B cell (primary cell): Measurements from ENCODE around the gene BANF2. TPM values are rescaled to one million over a fixed set of nuclear protein-coding genes. Genes with fewer than 3 reads are reported as not detected.
"Not testable (repeated sequence)": the region's sequence is repeated elsewhere in the genome, so short reads cannot be mapped to it uniquely, and the experiment has no call there.

ENCODE experiments used
- ATAC-seq: fragments of 200-7000 bp; cut with Tn5 transposase; one replicate; pipeline ENCODE4 v1.10.0; 2021; ENCODE audit warnings: low read depth, mild to moderate bottlenecking, moderate number of reproducible peaks, moderate library complexity
- CTCF ChIA-PET: fragments of 350-600 bp; sonication (Branson Sonifier 250); formaldehyde crosslinking; loops from one replicate; lab custom pipeline; 2021; ENCODE audit warnings: antibody characterized with exemption, inconsistent platforms; lab: Charles Lee
- POLR2A ChIA-PET: fragments of 350-600 bp; sonication (Branson Sonifier 250); formaldehyde crosslinking; loops from one replicate; lab custom pipeline; 2021; ENCODE audit warnings: antibody characterized with exemption; lab: Charles Lee
- DNase-seq: peaks from one replicate; pipeline ENCODE4 v3.0.0; 2013
- H2AFZ ChIP-seq: 2 replicates; pipeline ENCODE4 v1.6.1; 2012; ENCODE audit warnings: mild to moderate bottlenecking, low read depth, low read length; ENCODE audit not compliant: insufficient read depth, poor library complexity, severe bottlenecking
- H3K27ac ChIP-seq, 2 donors: 1 replicate in 1 of 2; 2 replicates in 1 of 2; pipeline ENCODE4 v1.5.1; 2012 to 2013; ENCODE audit warnings: low read length in 2 of 2, mild to moderate bottlenecking in 2 of 2, moderate library complexity in 1 of 2
- H3K27me3 ChIP-seq, 4 experiments: fragments of 200-600 bp in 1 of 4; sonication (generic) in 1 of 4; replicated peaks in 1 of 4; 1 replicate in 2 of 4; 2 replicates in 2 of 4; pipeline versions ENCODE4 v1.6.1 to v1.7.0; 2013 to 2016; ENCODE audit warnings: low read length in 3 of 4, mild to moderate bottlenecking in 2 of 4, mixed read lengths in 1 of 4, moderate library complexity in 1 of 4; ENCODE audit not compliant: insufficient read depth in 4 of 4, control insufficient read depth in 3 of 4; ENCODE audit errors: control extremely low read depth in 1 of 4
- H3K36me3 ChIP-seq, 2 experiments: replicated peaks in 1 of 2; 1 replicate in 1 of 2; 2 replicates in 1 of 2; pipeline versions ENCODE4 v1.6.1 to v1.7.1; 2013; ENCODE audit warnings: low read length in 1 of 2; ENCODE audit not compliant: insufficient read depth in 2 of 2, control insufficient read depth in 1 of 2; ENCODE audit errors: control extremely low read depth in 1 of 2, extremely low read depth in 1 of 2
- H3K4me1 ChIP-seq, 2 donors: fragments of 200-600 bp in 1 of 2; sonication (generic) in 1 of 2; 1 replicate in 1 of 2; 2 replicates in 1 of 2; pipeline versions ENCODE4 v1.5.1 to v1.6.1; 2013 to 2017; ENCODE audit warnings: low read length in 2 of 2; ENCODE audit not compliant: control insufficient read depth in 2 of 2, insufficient read depth in 2 of 2
- H3K4me2 ChIP-seq: replicated peaks from 2 replicates; pipeline ENCODE3; 2012; ENCODE audit warnings: mild to moderate bottlenecking, low read depth, low read length; ENCODE audit not compliant: poor library complexity, severe bottlenecking
- H3K4me3 ChIP-seq, 5 experiments: fragments of 200-600 bp in 1 of 5; sonication (generic) in 1 of 5; 1 replicate in 3 of 5; 2 replicates in 2 of 5; pipeline versions ENCODE4 v1.5.1 to v1.7.0; 2011 to 2016; ENCODE audit warnings: low read length in 4 of 5, mild to moderate bottlenecking in 4 of 5, low read depth in 2 of 5, control low read depth in 1 of 5, moderate library complexity in 1 of 5; ENCODE audit not compliant: insufficient read depth in 1 of 5; ENCODE audit errors: control extremely low read depth in 1 of 5, extremely low read depth in 1 of 5
- H3K79me2 ChIP-seq: fragments of 200-600 bp; sonication (generic); one replicate; pipeline ENCODE4 v1.6.0; 2016; ENCODE audit warnings: low read length; ENCODE audit not compliant: control insufficient read depth, insufficient read depth
- H3K9ac ChIP-seq: fragments of 200-600 bp; sonication (generic); 2 replicates; pipeline ENCODE4 v1.6.1; 2017; ENCODE audit warnings: mild to moderate bottlenecking, low read length, moderate library complexity
- H3K9me3 ChIP-seq, 3 donors: one replicate each; pipeline versions ENCODE4 v1.6.1 to v1.7.1; 2013; ENCODE audit warnings: low read length in 2 of 3; ENCODE audit not compliant: control insufficient read depth in 2 of 3, insufficient read depth in 1 of 3; ENCODE audit errors: control extremely low read depth in 1 of 3
- H4K20me1 ChIP-seq: 2 replicates; pipeline ENCODE4 v1.6.0; 2012; ENCODE audit warnings: mild to moderate bottlenecking, low read length; ENCODE audit not compliant: insufficient read depth, control insufficient read depth, poor library complexity, severe bottlenecking
- H3K27ac Mint-ChIP-seq: one replicate; pipeline ENCODE4 v1.8.0; 2021; ENCODE audit warnings: mixed read lengths
- H3K27me3 Mint-ChIP-seq: one replicate; pipeline ENCODE4 v1.8.0; 2021; ENCODE audit warnings: mixed read lengths
- H3K4me1 Mint-ChIP-seq: one replicate; pipeline ENCODE4 v1.8.0; 2021; ENCODE audit warnings: mixed read lengths
- H3K4me3 Mint-ChIP-seq: one replicate; pipeline ENCODE4 v1.8.0; 2021; ENCODE audit warnings: mixed read lengths
- H3K9me3 Mint-ChIP-seq: one replicate; pipeline ENCODE4 v1.8.0; 2022; ENCODE audit warnings: mixed read lengths; ENCODE audit not compliant: insufficient read depth
- CTCF ChIP-seq: fragments of 200-600 bp; IDR thresholded peaks from one replicate; pipeline ENCODE4 v1.8.0; 2022; ENCODE audit warnings: antibody characterized with exemption, mild to moderate bottlenecking
- EZH2 ChIP-seq: IDR thresholded peaks from 2 replicates; pipeline ENCODE4 v1.6.1; 2012; ENCODE audit warnings: borderline replicate concordance, low read depth, mild to moderate bottlenecking, moderate library complexity, low read length; ENCODE audit not compliant: insufficient read depth, poor library complexity, severe bottlenecking
- WGBS: methylation state at CpG from one replicate; pipeline ENCODE4 v1.1.5; 2013; ENCODE audit warnings: missing lambda C conversion rate; ENCODE audit not compliant: insufficient coverage; 5-methylcytosine and 5-hydroxymethylcytosine counted together
- intact Hi-C: fragments of 100-400 bp; cut with micrococcal nuclease; formaldehyde crosslinking; loops from one replicate; pipeline ENCODE4 v1.10.0; 2022
- polyA plus RNA-seq: library from polyadenylated mRNA; depleted of rRNA; stranded (reverse); fragments of >200 nt; gene quantifications from 2 replicates; pipeline ENCODE4 v1.2.3, GENCODE V29; 2012
- total RNA-seq, 2 donors: library from RNA; stranded (reverse); fragments of 120-200 nt in 1 of 2; gene quantifications; 1 replicate in 1 of 2; 2 replicates in 1 of 2; pipeline versions ENCODE4 v1.2.3 to v1.2.4, GENCODE V29; 2013 to 2022

Gene BANF2
- total and polyA plus RNA-seq, 2 donors (not counting 1 experiment from before 2014, with no cell fraction given) = not detected

GRCh38 chr20:17705916-17706315 lies 6.2 kb downstream of the BANF2 start:
- H3K9me3 Mint-ChIP-seq = no peaks in the 10 kb centered on the region
- Histone ChIP-seq H3K9me3 (peaks cover 0 to 4% (median 0%) of the 10 kb centered on the region in 3 donors), H3K27ac (no peak overlapping the region), H2AFZ (no peak overlapping the region), H3K79me2 (no peaks in the 10 kb centered on the region), H3K9ac (no peak overlapping the region), H3K4me3 (no peak overlapping the region), H3K27me3 (no peaks in the 10 kb centered on the region), H3K4me1 (no peaks in the 10 kb centered on the region), H3K4me2 (no peak overlapping the region), H3K36me3 (no peaks in the 10 kb centered on the region), H4K20me1 (no peaks in the 10 kb centered on the region)
- TF ChIP-seq CTCF = no peak
- TF ChIP-seq EZH2 = no peak
- H3K4me1 Mint-ChIP-seq = no peaks in the 10 kb centered on the region
- CTCF ChIA-PET = no interaction called here
- WGBS = 90% methylated on average over 3 of the region's 4 CpGs
- no peak for DNase-seq
- no peak overlapping the region for H3K4me3 Mint-ChIP-seq
- no peaks in the 10 kb centered on the region for H3K27me3 Mint-ChIP-seq
- no peak for ATAC-seq
- H3K27ac Mint-ChIP-seq = no peak overlapping the region
- POLR2A ChIA-PET = no interaction called here
- intact Hi-C loops = no loop called here

GRCh38 chr20:17706632-17707031 lies 6.9 kb downstream of the BANF2 start:
- TF ChIP-seq EZH2 (no peak), CTCF (no peak)
- ATAC-seq (no peak), DNase-seq (no peak)
- Mint-ChIP-seq H3K9me3 (no peaks in the 10 kb centered on the region), H3K4me1 (no peaks in the 10 kb centered on the region), H3K27ac (no peak overlapping the region), H3K27me3 (no peaks in the 10 kb centered on the region), H3K4me3 (no peak overlapping the region)
- CTCF ChIA-PET = no interaction called here
- H3K27ac ChIP-seq = no peak overlapping the region
- POLR2A ChIA-PET = no interaction called here
- H3K4me2 ChIP-seq = no peak overlapping the region
- H3K27me3 ChIP-seq = no peaks in the 10 kb centered on the region
- H3K9me3 ChIP-seq = peaks cover 0 to 4% (median 0%) of the 10 kb centered on the region in 3 donors
- no peaks in the 10 kb centered on the region for H4K20me1 ChIP-seq
- no peak overlapping the region for H3K9ac ChIP-seq
- no peak overlapping the region for H3K4me3 ChIP-seq
- intact Hi-C loops = no loop called here
- no peaks in the 10 kb centered on the region for H3K4me1 ChIP-seq
- 88% methylated on average over 1 of the region's 3 CpGs for WGBS
- no peaks in the 10 kb centered on the region for H3K79me2 ChIP-seq
- no peaks in the 10 kb centered on the region for H3K36me3 ChIP-seq
- H2AFZ ChIP-seq = no peak overlapping the region

- H3K36me3 ChIP-seq, DNase-seq, H3K27me3 ChIP-seq, H3K4me3 Mint-ChIP-seq, intact Hi-C loops, H3K27ac Mint-ChIP-seq, H3K4me1 ChIP-seq, H3K9me3 Mint-ChIP-seq, POLR2A ChIA-PET, H3K27me3 Mint-ChIP-seq, H2AFZ ChIP-seq, H3K9me3 ChIP-seq, H3K27ac ChIP-seq, H4K20me1 ChIP-seq, H3K79me2 ChIP-seq, H3K9ac ChIP-seq, H3K4me2 ChIP-seq, H3K4me1 Mint-ChIP-seq, ATAC-seq, H3K4me3 ChIP-seq: not testable (repeated sequence)
- WGBS = 86% methylated on average over 2 of the region's 3 CpGs
- CTCF ChIA-PET = interaction anchor here (0.5 kb wide), 1 partner anchor 8 kb away, joined by 3 read pairs; no protein-coding TSS in a partner anchor
Measured at GRCh38 chr20:17707951-17708350, 8.2 kb downstream of the BANF2 start.
